GM23248 (cell line): ENCODE data around the gene PCSK4. TPM values are rescaled to one million over a fixed set of nuclear protein-coding genes. Genes with fewer than 3 reads are reported as not detected.

Source experiments
- DNase-seq: peaks from one replicate; pipeline ENCODE4 v3.0.0-alpha.2; 2015
- H2AFZ ChIP-seq: fragments of 200-600 bp; sonication (generic); 2 replicates; pipeline ENCODE4 v1.6.1; 2016; ENCODE audit warnings: antibody characterized with exemption
- H3F3A ChIP-seq: fragments of 200-600 bp; sonication (generic); 2 replicates; pipeline ENCODE4 v1.6.1; 2016; ENCODE audit warnings: mild to moderate bottlenecking, antibody characterized with exemption, mixed run types; ENCODE audit not compliant: insufficient read depth
- H3K27ac ChIP-seq: fragments of 200-600 bp; sonication (generic); 2 replicates; pipeline ENCODE4 v1.5.1; 2016; ENCODE audit warnings: mild to moderate bottlenecking
- H3K27me3 ChIP-seq: fragments of 200-600 bp; sonication (generic); replicated peaks from 2 replicates; pipeline ENCODE4 v1.6.1; 2016; ENCODE audit warnings: mild to moderate bottlenecking; ENCODE audit not compliant: insufficient read depth
- H3K36me3 ChIP-seq: fragments of 200-600 bp; sonication (generic); 2 replicates; pipeline ENCODE4 v1.6.1; 2016; ENCODE audit warnings: low read depth, mild to moderate bottlenecking
- H3K4me1 ChIP-seq: fragments of 200-600 bp; sonication (generic); 2 replicates; pipeline ENCODE4 v1.6.1; 2016; ENCODE audit warnings: mild to moderate bottlenecking; ENCODE audit not compliant: insufficient read depth
- H3K4me2 ChIP-seq: fragments of 200-600 bp; sonication (generic); one replicate; pipeline ENCODE4 v1.6.1; 2016; ENCODE audit warnings: mild to moderate bottlenecking; ENCODE audit not compliant: unreplicated experiment
- H3K4me3 ChIP-seq: fragments of 200-600 bp; sonication (generic); 2 replicates; pipeline ENCODE4 v1.5.1; 2016; ENCODE audit warnings: mild to moderate bottlenecking
- H3K79me2 ChIP-seq: fragments of 200-600 bp; sonication (generic); 2 replicates; pipeline ENCODE4 v1.6.1; 2016; ENCODE audit warnings: mild to moderate bottlenecking; ENCODE audit not compliant: insufficient read depth
- H3K9ac ChIP-seq: fragments of 200-600 bp; sonication (generic); 2 replicates; pipeline ENCODE4 v1.6.1; 2016; ENCODE audit warnings: mild to moderate bottlenecking
- H3K9me2 ChIP-seq: fragments of 200-600 bp; sonication (generic); 2 replicates; pipeline ENCODE4 v1.6.1; 2016; ENCODE audit warnings: mixed run types, mild to moderate bottlenecking, moderate library complexity; ENCODE audit not compliant: insufficient read depth
- H3K9me3 ChIP-seq: fragments of 200-600 bp; sonication (generic); one replicate; pipeline ENCODE4 v1.6.1; 2017; ENCODE audit warnings: low read depth
- H4K20me1 ChIP-seq: fragments of 200-600 bp; sonication (generic); 2 replicates; pipeline ENCODE4 v1.6.0; 2016; ENCODE audit not compliant: insufficient read depth
- EZH2 ChIP-seq: fragments of 200-600 bp; sonication (generic); IDR thresholded peaks from 2 replicates; pipeline ENCODE4 v1.6.1; 2018; ENCODE audit warnings: antibody characterized with exemption, mild to moderate bottlenecking; ENCODE audit not compliant: insufficient read depth, poor library complexity, severe bottlenecking
- EZH2phosphoT487 ChIP-seq: fragments of 200-600 bp; sonication (generic); IDR thresholded peaks from 2 replicates; pipeline ENCODE4 v1.6.1; 2018; ENCODE audit warnings: antibody characterized with exemption, moderate library complexity, mild to moderate bottlenecking, low read depth; ENCODE audit not compliant: insufficient read depth
- WGBS, 2 experiments: methylation state at CpG; one replicate each; pipeline ENCODE4 v1.1.6; 2015 to 2017; ENCODE audit warnings: low lambda C conversion rate in 2 of 2, low coverage in 1 of 2; ENCODE audit errors: missing lambda C conversion rate in 2 of 2; 5-methylcytosine and 5-hydroxymethylcytosine counted together
- in situ Hi-C: fragments of 300-500 bp; cut with MboI; formaldehyde crosslinking; loops from 2 replicates; pipeline ENCODE4 v1.15.0; 2020
- polyA plus RNA-seq: library from polyadenylated mRNA; unstranded; fragments of >200 nt; fragmentation: Nextera tagmentation; extraction: Ambion mirVana; gene quantifications from 2 replicates; pipeline ENCODE4 v1.2.1, GENCODE V29; 2016
- total RNA-seq: library from RNA; depleted of rRNA; stranded (reverse); fragments of >200 nt; shearing (Covaris generic); gene quantifications from 2 replicates; pipeline ENCODE4 v1.2.3, GENCODE V29; 2014

The PCSK4 gene
- total and polyA plus RNA-seq, 2 experiments from 2014 or later, result 0.28 to 0.76 TPM

DNA sequence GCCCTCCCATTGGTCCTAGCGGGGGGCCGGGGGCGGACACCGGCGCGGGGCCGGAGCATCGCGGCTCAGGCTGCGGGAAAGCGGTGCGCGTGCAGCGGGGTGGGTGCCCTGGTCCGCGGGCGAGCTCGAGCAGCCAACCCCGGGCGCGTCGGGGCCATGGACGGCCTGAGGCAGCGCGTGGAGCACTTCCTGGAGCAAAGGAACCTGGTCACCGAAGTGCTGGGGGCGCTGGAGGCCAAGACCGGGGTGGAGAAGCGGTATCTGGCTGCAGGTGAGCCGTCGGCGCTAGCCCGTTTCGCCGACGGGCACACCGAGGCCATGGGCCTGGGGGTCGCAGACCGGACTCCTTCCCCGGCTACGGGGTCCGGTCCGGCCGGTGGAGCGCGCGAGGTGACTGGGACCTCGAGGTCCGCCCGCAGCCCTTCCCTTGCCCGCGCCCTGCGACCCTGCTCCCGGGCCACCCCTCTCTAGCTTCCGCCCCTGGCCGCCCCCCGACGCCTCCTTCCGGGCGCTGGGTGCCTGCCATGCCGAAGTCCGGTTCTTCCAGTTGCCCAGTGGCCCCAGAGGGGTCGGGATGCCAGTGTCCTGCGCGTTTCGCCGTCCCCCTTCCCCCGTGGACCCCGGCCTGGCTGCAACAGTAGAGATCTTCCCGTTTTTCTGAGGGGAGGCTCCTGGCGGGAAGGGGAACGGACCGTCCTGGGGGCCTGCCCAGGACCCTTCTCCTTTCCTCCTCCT lies 1.1 kb upstream of the PCSK4 start, which contains the start of gene REEP6:
REEP6 (plus strand) TSS at position 68 of the 735 bp plus-strand sequence; CDS start at position 157, 89 bp downstream.
- Histone ChIP-seq H3K4me3 (peak within 1 kb of the TSS; percentile 72), H3K9me3 (no peaks in the 10 kb centered on the region), H4K20me1 (no peaks in the 10 kb centered on the region), H3K27ac (peak within 1 kb of the TSS; percentile 45), H3K9me2 (no peaks in the 10 kb centered on the region), H3K27me3 (no peaks in the 10 kb centered on the region), H3K79me2 (no peaks in the 10 kb centered on the region), H2AFZ (peak within 1 kb of the TSS; percentile 89), H3F3A (no peaks in the 10 kb centered on the region), H3K4me1 (no peaks in the 10 kb centered on the region), H3K9ac (peak within 1 kb of the TSS; percentile 73), H3K36me3 (no peaks in the 10 kb centered on the region), H3K4me2 (peak within 1 kb of the TSS; percentile 76)
- TF ChIP-seq EZH2phosphoT487, result no peak
- TF ChIP-seq EZH2, result no peak
- in situ Hi-C loops, result no loop called here
- no peak for DNase-seq
- 3 to 5% methylated on average over 48 to 52 of the region's 73 CpGs for WGBS, 2 experiments

DNA sequence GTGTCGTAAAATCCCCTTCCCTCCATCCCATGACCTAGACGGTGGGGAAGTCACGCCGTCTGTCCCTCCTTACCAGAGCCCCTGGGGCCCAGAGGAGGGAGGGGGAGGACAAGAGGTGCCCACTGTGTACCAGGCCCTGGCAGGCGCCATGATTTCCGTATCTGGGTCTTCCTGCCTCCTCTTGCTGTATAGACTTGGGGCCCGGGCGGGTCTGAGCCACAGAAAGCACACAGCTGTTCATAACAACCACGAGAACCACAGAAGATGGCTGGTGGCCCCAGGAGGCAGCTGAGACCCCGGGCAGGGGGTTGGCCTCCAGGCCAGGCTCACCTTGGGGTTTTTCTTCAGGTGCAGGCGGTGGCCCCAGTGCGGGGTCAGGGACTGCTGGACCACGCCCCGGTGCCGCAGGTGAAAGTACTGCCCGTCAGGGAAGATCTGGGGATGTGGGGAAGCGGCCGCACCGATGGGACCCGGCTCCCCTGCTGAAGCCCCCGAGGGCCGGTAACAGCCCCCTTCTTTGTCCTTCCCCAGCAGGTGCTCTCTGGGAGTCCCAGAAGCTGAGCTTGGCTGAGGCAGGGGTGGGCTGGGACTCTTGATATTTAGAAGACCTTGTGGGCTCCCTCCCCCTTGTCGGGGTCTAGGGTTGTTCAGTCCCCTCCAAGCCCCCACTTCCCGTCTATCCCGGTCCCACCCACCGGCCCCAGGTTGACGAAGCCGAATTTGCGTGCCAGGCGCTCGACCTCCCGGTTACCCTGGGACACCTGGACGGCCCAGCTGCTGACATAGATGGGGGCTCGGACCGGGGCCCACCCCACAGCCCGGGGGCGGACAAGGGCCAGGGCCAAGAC lies 463 bp downstream of the PCSK4 start:
- Histone ChIP-seq H4K20me1 (no peaks in the 10 kb centered on the region), H3K4me3 (peak overlapping the region; percentile 72), H3K27ac (peak overlapping the region; percentile 45), H3F3A (no peaks in the 10 kb centered on the region), H3K9me2 (no peaks in the 10 kb centered on the region), H3K4me1 (no peaks in the 10 kb centered on the region), H3K4me2 (peak overlapping the region; percentile 76), H3K79me2 (no peaks in the 10 kb centered on the region), H3K9ac (peak overlapping the region; percentile 73), H3K27me3 (no peaks in the 10 kb centered on the region), H2AFZ (peak overlapping the region; percentile 89), H3K9me3 (no peaks in the 10 kb centered on the region), H3K36me3 (no peaks in the 10 kb centered on the region)
- no peak for DNase-seq
- in situ Hi-C loops, result no loop called here
- WGBS, 2 experiments, result 32 to 33% methylated on average over 28 to 33 of the region's 37 CpGs
- TF ChIP-seq EZH2phosphoT487, result no peak
- no peak for TF ChIP-seq EZH2

DNA sequence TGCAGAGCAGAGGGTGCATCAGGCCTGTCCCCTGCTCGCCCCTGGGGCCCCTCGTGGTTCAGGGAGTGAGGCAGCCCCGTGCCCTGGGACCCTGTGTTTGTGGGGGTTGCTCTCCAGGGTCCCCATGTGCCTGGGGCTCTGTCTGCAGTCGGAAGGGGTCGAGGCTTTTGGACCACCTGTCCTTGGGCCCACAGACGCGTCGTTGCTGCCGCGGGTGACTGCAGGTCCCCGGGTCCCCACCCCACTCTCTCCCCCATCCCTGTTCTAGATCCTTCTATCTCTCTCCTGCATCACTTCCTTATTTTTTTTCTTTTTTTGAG lies 1.9 kb downstream of the PCSK4 start:
- no peaks in the 10 kb centered on the region for H3K27me3 ChIP-seq
- no peaks in the 10 kb centered on the region for H3F3A ChIP-seq
- no peaks in the 10 kb centered on the region for H3K79me2 ChIP-seq
- no peak overlapping the region for H3K4me3 ChIP-seq
- no peaks in the 10 kb centered on the region for H3K9me3 ChIP-seq
- no peaks in the 10 kb centered on the region for H3K4me1 ChIP-seq
- no peak overlapping the region for H2AFZ ChIP-seq
- in situ Hi-C loops, result no loop called here
- TF ChIP-seq EZH2, result no peak
- no peak for TF ChIP-seq EZH2phosphoT487
- H4K20me1 ChIP-seq, result no peaks in the 10 kb centered on the region
- DNase-seq, result no peak
- H3K9ac ChIP-seq, result no peak overlapping the region
- no peaks in the 10 kb centered on the region for H3K9me2 ChIP-seq
- no peak overlapping the region for H3K27ac ChIP-seq
- WGBS, 2 experiments, result 82 to 91% methylated on average over 9 to 10 of the region's 11 CpGs
- H3K4me2 ChIP-seq, result no peak overlapping the region
- no peaks in the 10 kb centered on the region for H3K36me3 ChIP-seq

DNA sequence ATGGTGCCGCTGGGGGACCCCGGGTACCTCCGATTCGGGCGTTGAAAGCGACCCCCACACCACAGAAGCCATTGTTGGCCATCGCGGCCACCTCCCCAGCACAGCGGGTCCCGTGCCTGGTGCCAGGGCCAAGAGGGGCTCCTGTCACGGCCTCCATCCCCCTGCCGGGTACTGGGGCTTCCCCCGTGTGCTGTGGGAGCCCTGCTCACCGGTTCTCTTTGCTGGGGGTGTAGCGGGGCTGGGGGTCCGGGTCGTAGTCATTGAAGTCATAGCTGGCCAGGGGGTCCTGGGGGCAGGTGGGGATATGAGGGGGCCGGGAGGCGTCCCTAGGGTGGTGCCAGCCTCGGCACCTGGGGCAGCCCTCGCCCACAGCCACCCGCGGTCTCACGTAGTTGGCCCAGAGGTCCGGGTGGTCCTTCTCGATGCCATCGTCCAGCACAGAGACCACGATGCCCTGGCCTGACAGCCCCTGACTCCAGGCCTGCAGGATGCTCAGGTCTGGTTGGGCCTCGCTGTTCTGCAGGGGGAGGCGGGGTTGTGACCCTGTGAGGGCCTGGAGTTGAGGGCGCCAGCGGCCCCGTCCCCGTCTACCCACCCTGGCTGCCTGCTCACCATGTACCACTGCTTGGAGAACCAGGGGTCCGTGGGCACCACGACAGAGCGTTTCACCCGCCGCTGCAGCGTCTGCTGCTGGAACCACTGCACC lies 2.4 kb downstream of the PCSK4 start:
- in situ Hi-C loops, result no loop called here

More for the DNA sequence above, 2.4 kb downstream of the PCSK4 start:
- DNase-seq, result no peak
- Histone ChIP-seq H4K20me1 (no peaks in the 10 kb centered on the region), H3K27ac (no peak overlapping the region), H3K4me2 (no peak overlapping the region), H3F3A (no peaks in the 10 kb centered on the region), H3K79me2 (no peaks in the 10 kb centered on the region), H3K4me1 (no peaks in the 10 kb centered on the region), H3K4me3 (no peak overlapping the region), H3K9me2 (no peaks in the 10 kb centered on the region), H2AFZ (no peak overlapping the region), H3K27me3 (no peaks in the 10 kb centered on the region), H3K9me3 (no peaks in the 10 kb centered on the region), H3K36me3 (no peaks in the 10 kb centered on the region), H3K9ac (no peak overlapping the region)
- WGBS, 2 experiments, result 86 to 93% methylated on average over 20 to 39 of the region's 40 CpGs
- TF ChIP-seq EZH2 (no peak), EZH2phosphoT487 (no peak)
